ENCODE measurements around the gene DUS2.
"Not testable (repeated sequence)": the region's sequence is repeated elsewhere in the genome, so short reads cannot be mapped to it uniquely, and the experiment has no call there.

The DUS2 gene

GRCh38 chr16:68022728-68023537, at the start of gene DUS2, which contains the start of gene DDX28:
TSS of gene DUS2 (plus strand) at chr16:68023284. CDS start at chr16:68038024, 14,740 bp downstream.
TSS of gene DDX28 (minus strand) at chr16:68023232. CDS start at chr16:68023202, 30 bp downstream.
- peak; percentile 79 to 80 for DNase-seq (ENCODE audit: low read depth in 2 of 2)

GRCh38 chr16:67975321-67976105, 47.6 kb upstream of the DUS2 start:
- no peak for DNase-seq (ENCODE audit: low read depth in 2 of 2)

- DNase-seq (ENCODE audit: low read depth in 2 of 2) = no peak
Observed at GRCh38 chr16:67976205-67976604, 46.9 kb upstream of the DUS2 start.

GRCh38 chr16:67977005-67977404, 46.1 kb upstream of the DUS2 start:
- DNase-seq (ENCODE audit: low read depth in 2 of 2) = no peak

GRCh38 chr16:67977469-67978227, 45.4 kb upstream of the DUS2 start:
- no peak for DNase-seq (ENCODE audit: low read depth in 2 of 2)

- no peak for DNase-seq (ENCODE audit: low read depth in 2 of 2)
Observed at GRCh38 chr16:67979955-67980678, 43.0 kb upstream of the DUS2 start, which contains the start of gene DPEP3. TSS of gene DPEP3 (minus strand) at chr16:67980499. CDS start at chr16:67980380, 119 bp downstream.

- no peak for DNase-seq (ENCODE audit: low read depth in 2 of 2)
Observed at GRCh38 chr16:67982011-67982696, 40.9 kb upstream of the DUS2 start.

- no peak for DNase-seq (ENCODE audit: low read depth in 2 of 2)
Observed at GRCh38 chr16:67986949-67987348, 36.1 kb upstream of the DUS2 start.

- DNase-seq (ENCODE audit: low read depth in 2 of 2) = no peak
Observed at GRCh38 chr16:67987460-67988160, 35.5 kb upstream of the DUS2 start.

GRCh38 chr16:67988675-67989074, 34.4 kb upstream of the DUS2 start:
- no peak for DNase-seq (ENCODE audit: low read depth in 2 of 2)

GRCh38 chr16:67989322-67990017, 33.6 kb upstream of the DUS2 start:
- DNase-seq (ENCODE audit: low read depth in 2 of 2) = no peak

GRCh38 chr16:67990018-67990386, 33.1 kb upstream of the DUS2 start:
- DNase-seq (ENCODE audit: low read depth in 2 of 2) = no peak

- no peak for DNase-seq (ENCODE audit: low read depth in 2 of 2)
Observed at GRCh38 chr16:67992661-67993206, 30.4 kb upstream of the DUS2 start.

- peak; percentile 28 to 39 for DNase-seq (ENCODE audit: low read depth in 2 of 2)
Observed at GRCh38 chr16:67993207-67994039, 29.7 kb upstream of the DUS2 start.

- DNase-seq (ENCODE audit: low read depth in 2 of 2) = not testable (repeated sequence)
Observed at GRCh38 chr16:67994040-67994408, 29.1 kb upstream of the DUS2 start.

GRCh38 chr16:67995423-67995822, 27.7 kb upstream of the DUS2 start:
- DNase-seq (ENCODE audit: low read depth in 2 of 2) = no peak

- DNase-seq (ENCODE audit: low read depth in 2 of 2) = no peak
Observed at GRCh38 chr16:67996666-67997065, 26.4 kb upstream of the DUS2 start.

- DNase-seq (ENCODE audit: low read depth in 2 of 2) = not testable (repeated sequence)
Observed at GRCh38 chr16:67998231-67998778, 24.8 kb upstream of the DUS2 start.

Measured in fibroblast of skin of left quadriceps (primary cell).